Measurements from ENCODE around the gene CHML.

CHML gene

GRCh38 chr1:241591736-241592135 is 48.4 kb downstream of the CHML start:
- DNase-seq (ENCODE audit: low read depth in 3 of 3), result no peak

- no peak for DNase-seq (ENCODE audit: low read depth in 3 of 3)
These were observed 48.9 kb downstream of the CHML start for GRCh38 chr1:241591317-241591716.

GRCh38 chr1:241590719-241591118 is 49.5 kb downstream of the CHML start:
- no peak for DNase-seq (ENCODE audit: low read depth in 3 of 3)
